Esophagus muscularis mucosa (tissue), 4 donors: Measurements from ENCODE around the gene LCN1.

Experiments
- CTCF ChIP-seq, 3 experiments: fragments of 200-600 bp in 2 of 3; fragments of 450-650 bp in 1 of 3; sonication (generic) in 2 of 3; IDR thresholded peaks; one replicate each; pipeline ENCODE4 v1.5.1; 2017 to 2019; ENCODE audit warnings: antibody characterized with exemption in 3 of 3, mild to moderate bottlenecking in 2 of 3, moderate library complexity in 1 of 3
- EP300 ChIP-seq: sonication (generic); formaldehyde crosslinking; IDR thresholded peaks from one replicate; pipeline ENCODE4 v1.6.1; 2017; ENCODE audit warnings: antibody characterized with exemption
- POLR2A ChIP-seq: fragments of 450-650 bp; IDR thresholded peaks from one replicate; pipeline ENCODE4 v1.6.1; 2017; ENCODE audit warnings: antibody characterized with exemption, moderate library complexity, mild to moderate bottlenecking, low read depth
- POLR2AphosphoS5 ChIP-seq, 2 donors: sonication (generic); formaldehyde crosslinking; IDR thresholded peaks; one replicate each; pipeline ENCODE4 v1.6.1; 2017; ENCODE audit warnings: antibody characterized with exemption in 2 of 2

GRCh38 chr9:135500071-135500524, 21.1 kb upstream of the LCN1 start:
- no peak for TF ChIP-seq POLR2AphosphoS5 (IDR thresholded peaks at IDR 0.05)
- TF ChIP-seq CTCF (IDR thresholded peaks at IDR 0.05) = no peak
- no peak for TF ChIP-seq EP300
- TF ChIP-seq POLR2A = no peak
